OCI-LY1 (cell line): ENCODE data around the gene PPT2.

Experiments used
- H2AFZ ChIP-seq: fragments of 200-600 bp; sonication (generic), shearing (Covaris generic); 2 replicates; pipeline ENCODE4 v1.6.0; 2014; ENCODE audit warnings: antibody characterized with exemption, mild to moderate bottlenecking, low read length
- H3F3A ChIP-seq: fragments of 200-600 bp; sonication (generic), shearing (Covaris generic); 2 replicates; pipeline ENCODE4 v1.6.0; 2014; ENCODE audit warnings: mild to moderate bottlenecking, antibody characterized with exemption, low read length, moderate library complexity; ENCODE audit not compliant: insufficient read depth
- H3K27ac ChIP-seq: fragments of 200-600 bp; sonication (generic); 2 replicates; pipeline ENCODE4 v1.5.1; 2014; ENCODE audit warnings: low read length, mixed run types, mild to moderate bottlenecking, low read depth; ENCODE audit not compliant: poor library complexity, severe bottlenecking
- H3K27me3 ChIP-seq: fragments of 200-600 bp; sonication (generic); 2 replicates; pipeline ENCODE4 v1.6.0; 2014; ENCODE audit warnings: antibody characterized with exemption, mild to moderate bottlenecking, low read length, moderate library complexity; ENCODE audit not compliant: insufficient read depth
- H3K36me3 ChIP-seq: fragments of 200-600 bp; sonication (generic); 2 replicates; pipeline ENCODE4 v1.6.1; 2014; ENCODE audit warnings: mild to moderate bottlenecking, antibody characterized with exemption, low read length, moderate library complexity, mixed read lengths; ENCODE audit not compliant: insufficient read depth
- H3K4me1 ChIP-seq: fragments of 200-600 bp; sonication (generic); 2 replicates; pipeline ENCODE4 v1.5.1; 2014; ENCODE audit warnings: mild to moderate bottlenecking, low read length, moderate library complexity; ENCODE audit not compliant: insufficient read depth, severe bottlenecking
- H3K4me2 ChIP-seq: fragments of 200-600 bp; sonication (generic), shearing (Covaris generic); 2 replicates; pipeline ENCODE4 v1.6.1; 2014; ENCODE audit warnings: low read length
- H3K4me3 ChIP-seq: fragments of 200-600 bp; sonication (generic); 2 replicates; pipeline ENCODE4 v1.5.1; 2014; ENCODE audit warnings: low read length, low read depth, mild to moderate bottlenecking, mixed read lengths; ENCODE audit not compliant: poor library complexity, severe bottlenecking
- H3K79me2 ChIP-seq: fragments of 200-600 bp; shearing (Covaris generic); 2 replicates; pipeline ENCODE4 v1.6.1; 2016; ENCODE audit warnings: mixed run types, low read length, mixed read lengths; ENCODE audit not compliant: insufficient read depth
- H3K9ac ChIP-seq: fragments of 200-600 bp; sonication (generic), shearing (Covaris generic); 2 replicates; pipeline ENCODE4 v1.6.1; 2014; ENCODE audit warnings: mild to moderate bottlenecking, low read length, mixed read lengths
- H3K9me2 ChIP-seq: fragments of 200-600 bp; sonication (generic), shearing (Covaris generic); 2 replicates; pipeline ENCODE4 v1.6.1; 2014; ENCODE audit warnings: low read depth, mild to moderate bottlenecking, low read length, mixed read lengths
- H3K9me3 ChIP-seq: fragments of 200-600 bp; shearing (Covaris generic); 2 replicates; pipeline ENCODE4 v1.6.1; 2014; ENCODE audit warnings: low read length, mixed read lengths
- H4K20me1 ChIP-seq: fragments of 200-600 bp; sonication (generic), shearing (Covaris generic); 2 replicates; pipeline ENCODE4 v1.6.0; 2016; ENCODE audit warnings: mild to moderate bottlenecking, low read length; ENCODE audit not compliant: insufficient read depth
- CTCF ChIP-seq: fragments of 200-600 bp; sonication (generic), shearing (Covaris generic); IDR thresholded peaks from 2 replicates; pipeline ENCODE4 v1.5.1; 2017; ENCODE audit warnings: mild to moderate bottlenecking, antibody characterized with exemption, low read length, moderate library complexity, mixed read lengths
- EZH2 ChIP-seq: fragments of 200-600 bp; sonication (generic), shearing (Covaris generic); IDR thresholded peaks from 2 replicates; pipeline ENCODE4 v1.8.0; 2017; ENCODE audit warnings: borderline replicate concordance, mixed run types, mild to moderate bottlenecking, antibody characterized with exemption, low read length, moderate library complexity, mixed read lengths

PPT2 gene

DNA sequence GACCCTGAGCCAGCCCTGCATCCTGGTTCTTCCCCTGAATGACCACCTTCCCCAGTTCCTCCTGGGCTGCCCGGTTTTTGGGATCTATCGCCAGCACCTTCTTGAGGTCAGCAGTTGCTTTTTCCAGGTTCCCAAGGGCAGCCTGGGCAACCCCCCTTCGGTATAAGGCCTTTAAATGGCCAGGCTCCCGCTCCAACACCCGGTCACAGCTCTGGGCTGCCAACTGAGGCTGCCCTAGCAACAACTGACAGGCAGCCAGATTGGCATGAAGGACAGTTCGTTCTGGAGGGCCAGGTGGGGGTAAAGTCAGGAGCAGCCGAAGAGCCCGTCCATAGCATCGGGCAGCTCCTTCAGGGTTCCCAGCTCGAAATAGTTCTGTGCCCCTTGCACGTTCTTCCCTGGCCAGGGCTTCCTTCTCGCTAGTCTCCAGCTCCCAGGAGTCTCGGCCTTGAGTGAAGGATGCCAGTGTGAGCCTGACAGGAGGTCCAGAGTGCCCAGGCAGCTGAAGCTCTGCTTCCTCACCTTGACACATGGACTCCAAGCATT lies 25.1 kb upstream of the PPT2 start:
- no peaks in the 10 kb centered on the region for H4K20me1 ChIP-seq
- TF ChIP-seq EZH2 (no peak), CTCF (no peak)
- H3K9me2 ChIP-seq, result no peaks in the 10 kb centered on the region
- no peaks in the 10 kb centered on the region for H3K9me3 ChIP-seq
- no peaks in the 10 kb centered on the region for H3K27me3 ChIP-seq
- 0 out of 2 replicates have a peak, but pooled peaks cover 4% of the 10 kb centered on the region for H3F3A ChIP-seq
- H3K4me3 ChIP-seq, result peak overlapping the region; percentile 81
- peak overlapping the region; percentile 76 for H3K9ac ChIP-seq
- peaks cover 30% of the 10 kb centered on the region for H3K4me1 ChIP-seq
- no peak overlapping the region for H2AFZ ChIP-seq
- H3K4me2 ChIP-seq, result peak overlapping the region; percentile 89
- H3K27ac ChIP-seq, result peak overlapping the region; percentile 56
- H3K79me2 ChIP-seq, result no peaks in the 10 kb centered on the region
- H3K36me3 ChIP-seq, result peaks cover 25% of the 10 kb centered on the region

GRCh38 chr6:32129297-32130088 lies 24.4 kb upstream of the PPT2 start:
- Histone ChIP-seq H3K9me3 (no peaks in the 10 kb centered on the region), H3K4me1 (peaks cover 30% of the 10 kb centered on the region), H3K4me3 (peak overlapping the region; percentile 81), H3K9me2 (no peaks in the 10 kb centered on the region), H3K4me2 (peak overlapping the region; percentile 89), H3K27ac (peak overlapping the region; percentile 56), H4K20me1 (no peaks in the 10 kb centered on the region), H3K27me3 (no peaks in the 10 kb centered on the region), H3K79me2 (no peaks in the 10 kb centered on the region), H3K9ac (peak overlapping the region; percentile 76), H3K36me3 (peaks cover 18% of the 10 kb centered on the region), H2AFZ (0 out of 2 replicates have a peak overlapping the region, but pooled peaks have one; percentile 15), H3F3A (0 out of 2 replicates have a peak, but pooled peaks cover 4% of the 10 kb centered on the region)
- TF ChIP-seq EZH2 (no peak), CTCF (no peak)

GRCh38 chr6:32131439-32131948 lies 22.4 kb upstream of the PPT2 start:
- Histone ChIP-seq H3K9me2 (no peaks in the 10 kb centered on the region), H3K4me3 (no peak overlapping the region), H3K4me2 (no peak overlapping the region), H2AFZ (no peak overlapping the region), H4K20me1 (no peaks in the 10 kb centered on the region), H3F3A (0 out of 2 replicates have a peak, but pooled peaks cover 4% of the 10 kb centered on the region), H3K27ac (no peak overlapping the region), H3K79me2 (no peaks in the 10 kb centered on the region), H3K9me3 (no peaks in the 10 kb centered on the region), H3K27me3 (no peaks in the 10 kb centered on the region), H3K9ac (no peak overlapping the region), H3K4me1 (peaks cover 27% of the 10 kb centered on the region), H3K36me3 (peaks cover under 1% of the 10 kb centered on the region; the same call in 1 of the 2 replicates)
- no peak for TF ChIP-seq EZH2
- no peak for TF ChIP-seq CTCF
